Kidney glomerular epithelial cell (primary cell): Measurements from ENCODE around the gene ARL17A.
"Not testable (repeated sequence)": the region's sequence is repeated elsewhere in the genome, so short reads cannot be mapped to it uniquely, and the experiment has no call there.

Experiments used
- DNase-seq: peaks from one replicate; lab custom pipeline; 2025; lab: John Stamatoyannopoulos, UW

ARL17A gene

DNA sequence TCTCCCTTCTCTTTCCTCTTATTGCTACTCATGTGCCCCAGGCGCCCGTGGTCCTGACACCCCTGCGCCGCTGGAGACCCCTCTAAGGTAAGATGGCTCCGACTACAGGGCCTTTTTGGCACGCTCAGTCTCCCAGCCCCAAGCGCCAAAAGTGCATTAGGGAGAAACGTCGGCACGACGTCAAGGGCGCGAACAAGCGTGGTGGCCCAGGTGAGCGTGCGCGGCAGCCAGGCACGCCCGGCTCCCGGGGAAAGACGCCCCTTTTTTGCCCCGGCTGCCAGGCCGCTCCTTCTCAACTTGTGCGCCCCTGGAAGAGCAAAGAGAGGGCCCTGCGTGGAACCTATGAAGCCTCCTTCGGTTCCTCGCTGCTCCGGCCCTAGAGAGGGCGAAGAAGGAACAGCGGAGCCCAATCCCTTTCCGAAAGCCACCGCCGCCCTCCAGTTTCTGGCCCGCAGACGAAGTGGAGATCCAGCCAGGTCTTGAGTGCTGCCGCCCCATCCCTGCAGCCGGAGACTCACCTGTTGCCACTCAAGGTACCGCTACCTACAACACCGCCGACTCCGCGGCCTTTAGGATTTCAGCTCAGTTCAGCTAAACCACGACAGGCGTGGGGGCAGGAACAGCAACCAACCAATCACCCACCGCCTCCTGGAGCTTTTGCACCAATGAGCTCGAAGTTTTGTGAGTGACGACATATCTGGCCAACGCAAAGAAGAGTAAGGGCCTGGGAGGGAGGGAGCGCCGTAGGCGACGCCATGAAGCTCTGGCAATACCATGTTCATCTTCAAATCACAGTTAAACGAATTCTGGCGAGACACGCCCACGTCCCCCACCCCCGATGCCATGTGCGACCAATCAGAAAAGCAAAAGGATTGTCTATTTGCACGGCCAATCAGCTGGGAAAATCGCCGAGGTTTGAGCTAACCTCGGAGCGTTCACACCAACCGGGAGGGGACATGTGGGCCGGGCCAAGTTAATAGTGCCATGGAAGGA, at the start of gene ARL17A:
ARL17A (minus strand) TSS at position 609 of the 993 bp plus-strand sequence. CDS start 3,369 bp downstream, outside the sequence.
- DNase-seq, result not testable (repeated sequence)

DNA sequence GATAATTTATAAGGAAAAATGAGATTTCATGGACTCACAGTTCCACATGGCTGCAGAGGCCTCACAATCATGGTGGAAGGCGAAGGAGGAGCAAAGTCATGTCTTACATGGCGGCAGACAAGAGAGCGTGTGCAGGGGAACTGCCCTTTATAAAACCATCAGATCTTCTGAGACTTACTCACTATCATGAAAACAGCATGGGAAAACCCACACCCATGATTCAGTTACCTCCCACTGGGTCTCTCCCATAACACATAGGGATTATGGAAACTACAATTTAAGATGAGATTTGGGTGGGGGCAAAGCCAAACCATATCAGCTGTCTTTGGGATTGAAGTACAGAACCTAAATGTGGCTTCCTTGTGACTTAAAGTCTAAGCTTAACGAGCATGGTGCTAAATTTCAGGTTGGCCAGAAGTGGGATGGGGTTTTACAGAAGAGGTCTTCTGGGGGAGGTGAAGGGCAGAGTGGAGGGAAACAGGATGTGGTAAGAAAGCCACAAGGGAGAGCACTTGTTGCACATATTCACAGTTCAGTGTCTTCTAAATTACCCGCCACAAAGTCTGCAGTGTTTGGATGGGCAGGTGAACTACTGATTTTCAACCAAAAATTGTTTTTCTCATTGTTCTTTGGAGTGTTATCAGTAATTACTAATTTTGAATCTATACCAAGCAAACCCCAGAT, 49.4 kb upstream of the ARL17A start:
- not testable (repeated sequence) for DNase-seq

DNA sequence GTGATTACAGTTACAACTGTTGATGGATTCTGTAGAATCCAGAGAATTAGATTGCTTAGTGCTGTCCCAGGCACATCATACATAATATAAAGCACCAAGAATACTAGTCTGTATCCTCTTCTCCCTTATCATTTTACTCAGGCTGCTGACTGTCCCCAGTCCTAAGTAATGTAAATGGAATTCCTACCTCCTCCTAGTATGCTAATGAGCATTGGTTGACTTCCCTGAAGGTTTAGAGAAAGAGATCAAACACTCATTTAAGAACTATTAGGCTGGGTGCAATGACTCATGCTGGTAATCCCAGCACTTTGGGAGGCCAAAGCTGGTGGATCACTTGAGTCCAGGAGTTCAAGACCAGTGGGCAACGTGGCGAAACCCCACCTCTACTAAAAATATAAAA, 48.0 kb upstream of the ARL17A start:
- not testable (repeated sequence) for DNase-seq

DNA sequence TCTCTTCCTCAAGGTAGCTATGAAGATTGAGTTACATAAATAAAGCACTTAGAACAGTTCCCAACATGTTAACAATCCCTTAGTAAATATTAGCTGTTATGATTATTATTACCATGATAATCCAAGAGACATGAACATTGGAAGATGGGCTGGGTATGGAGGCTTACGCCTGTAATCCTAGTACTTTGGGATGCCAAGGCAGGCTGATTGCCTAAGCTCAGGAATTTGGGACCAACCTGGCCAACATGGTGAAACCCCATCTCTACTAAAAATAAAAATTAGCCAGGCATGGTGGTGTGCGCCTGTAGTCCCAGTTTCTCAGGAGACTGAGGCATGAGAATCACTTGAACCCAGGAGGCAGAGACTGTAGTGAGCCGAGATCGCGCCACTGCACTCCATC, 45.2 kb upstream of the ARL17A start:
- not testable (repeated sequence) for DNase-seq

DNA sequence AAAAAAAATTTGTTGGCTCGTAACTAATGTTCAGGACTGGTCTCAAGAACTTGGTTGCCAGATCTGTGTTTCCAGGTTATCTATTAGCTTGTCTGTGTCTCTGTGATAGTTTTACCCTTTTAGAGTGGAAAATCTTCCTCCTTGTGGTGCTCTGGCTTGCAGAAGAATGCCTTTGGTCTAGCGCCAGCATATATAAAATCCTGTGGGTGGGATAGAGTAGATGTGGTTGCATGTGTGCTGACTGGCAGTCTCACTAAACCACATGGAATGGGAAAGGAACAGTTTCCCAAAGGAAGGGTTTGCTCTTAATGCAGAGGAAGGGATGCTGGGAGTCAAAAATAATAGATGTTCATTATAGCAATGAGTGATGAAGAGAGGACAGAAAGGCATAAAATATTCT, 44.3 kb upstream of the ARL17A start:
- DNase-seq, result not testable (repeated sequence)

DNA sequence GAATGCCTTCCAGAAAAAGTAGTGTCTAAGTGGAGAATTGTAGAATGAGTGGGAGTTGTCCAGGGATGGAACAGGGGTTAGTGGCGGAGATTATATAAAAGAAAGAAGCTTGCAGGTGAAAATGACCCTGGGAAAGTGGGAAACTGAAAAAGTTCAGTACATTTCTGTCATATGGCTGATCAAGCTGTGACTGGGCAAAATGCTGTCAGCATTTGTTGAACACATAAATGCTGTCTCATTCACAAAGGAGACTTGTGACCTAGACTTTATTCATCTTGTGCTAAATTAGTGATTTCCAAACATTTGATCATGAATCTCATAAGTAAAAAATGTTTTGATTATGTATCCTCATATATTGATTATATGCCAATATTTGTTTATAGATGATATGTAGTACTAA, 39.5 kb upstream of the ARL17A start:
- DNase-seq, result not testable (repeated sequence)

DNA sequence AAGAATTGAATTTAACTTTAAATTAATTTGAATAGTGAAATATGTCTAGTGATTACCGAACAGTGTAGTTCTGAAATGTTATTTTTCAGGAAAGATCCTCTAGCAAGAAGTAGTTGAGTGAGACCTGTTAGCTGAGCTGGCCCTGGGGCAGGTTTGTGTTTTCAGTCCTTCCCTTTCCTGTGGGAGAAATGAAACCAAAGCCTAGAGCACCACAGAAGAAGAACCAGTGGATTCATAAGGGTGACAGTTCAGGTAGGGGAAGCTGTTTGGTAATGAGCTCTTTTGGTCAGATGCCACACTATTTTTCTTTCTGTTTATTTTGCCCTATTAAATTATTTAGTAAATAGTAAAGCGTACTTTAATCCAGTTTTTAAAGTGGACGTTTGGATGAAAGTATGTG, 37.6 kb upstream of the ARL17A start:
- not testable (repeated sequence) for DNase-seq

DNA sequence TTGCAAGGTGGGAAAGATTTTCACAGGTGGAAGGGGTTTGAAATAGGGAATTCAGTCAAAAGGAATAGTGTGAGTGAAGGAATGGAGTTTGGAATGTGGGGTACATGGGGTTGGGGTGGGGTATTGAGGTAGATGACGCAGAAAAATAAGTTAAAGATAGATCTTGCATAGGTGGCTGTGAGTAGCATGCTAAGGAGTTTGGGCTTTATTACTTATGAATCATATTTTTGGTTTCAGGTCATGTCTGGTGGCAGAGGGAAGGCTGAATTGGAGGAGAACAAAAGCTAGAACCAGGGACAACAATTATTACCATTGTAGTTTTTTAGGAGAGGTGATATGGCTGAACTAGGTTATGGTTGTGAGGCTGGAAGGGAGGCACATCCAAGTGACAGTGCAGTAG, 34.4 kb upstream of the ARL17A start:
- not testable (repeated sequence) for DNase-seq

DNA sequence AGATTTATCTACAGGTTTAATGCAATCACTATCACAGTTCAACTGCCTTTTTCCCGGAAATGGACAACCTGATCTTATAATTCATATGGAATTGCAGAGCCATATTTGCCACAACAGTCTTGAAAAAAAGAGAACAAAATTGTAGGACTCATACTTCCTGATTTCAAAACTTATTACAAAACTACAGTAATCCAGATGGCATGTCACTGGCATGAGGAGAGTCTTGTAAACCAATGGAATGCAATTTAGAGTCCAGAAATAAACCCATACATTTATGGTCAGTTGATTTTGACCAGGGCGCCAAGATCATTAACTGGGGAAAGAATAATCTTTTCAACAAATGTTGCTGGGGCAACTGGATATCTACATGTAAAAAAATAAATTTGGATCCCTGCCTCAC, 31.8 kb upstream of the ARL17A start:
- DNase-seq, result not testable (repeated sequence)

DNA sequence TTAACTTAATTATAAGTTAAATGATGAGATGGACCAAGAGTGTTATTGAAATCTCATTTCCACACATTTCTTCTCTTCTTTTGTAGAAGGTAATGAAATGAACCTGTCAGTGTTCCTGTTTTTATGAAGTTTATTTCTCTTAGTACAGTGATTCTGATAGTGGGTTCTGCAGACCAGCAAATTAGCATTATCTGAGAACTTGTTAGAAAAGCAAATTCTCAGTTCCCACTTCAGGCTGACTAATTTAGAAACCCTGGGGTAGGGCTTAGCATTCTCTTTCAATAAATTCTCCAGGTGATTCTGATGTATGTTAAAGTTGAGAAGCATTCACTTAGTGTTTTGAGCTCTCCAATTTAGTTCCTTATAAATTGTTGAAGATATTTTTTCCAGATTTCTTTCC, 23.6 kb upstream of the ARL17A start:
- DNase-seq, result not testable (repeated sequence)

DNA sequence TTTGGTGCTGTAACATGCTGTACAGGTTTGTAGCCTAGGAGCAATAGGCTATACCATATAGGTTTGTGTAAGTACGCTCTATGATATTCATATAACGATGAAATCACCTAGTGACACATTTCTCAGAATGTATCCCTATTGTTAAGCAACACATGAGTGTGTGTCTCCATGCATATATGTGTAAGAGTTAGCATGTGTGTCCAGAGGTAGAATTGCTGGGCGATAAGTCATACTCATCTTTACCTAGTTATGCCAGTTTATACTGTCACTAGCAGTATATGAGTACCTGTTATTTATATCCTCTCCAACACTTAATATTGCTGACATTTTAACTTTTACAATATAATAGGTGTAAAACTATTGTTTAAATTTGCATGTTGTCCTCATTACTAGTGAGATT, 21.3 kb upstream of the ARL17A start:
- DNase-seq, result not testable (repeated sequence)

DNA sequence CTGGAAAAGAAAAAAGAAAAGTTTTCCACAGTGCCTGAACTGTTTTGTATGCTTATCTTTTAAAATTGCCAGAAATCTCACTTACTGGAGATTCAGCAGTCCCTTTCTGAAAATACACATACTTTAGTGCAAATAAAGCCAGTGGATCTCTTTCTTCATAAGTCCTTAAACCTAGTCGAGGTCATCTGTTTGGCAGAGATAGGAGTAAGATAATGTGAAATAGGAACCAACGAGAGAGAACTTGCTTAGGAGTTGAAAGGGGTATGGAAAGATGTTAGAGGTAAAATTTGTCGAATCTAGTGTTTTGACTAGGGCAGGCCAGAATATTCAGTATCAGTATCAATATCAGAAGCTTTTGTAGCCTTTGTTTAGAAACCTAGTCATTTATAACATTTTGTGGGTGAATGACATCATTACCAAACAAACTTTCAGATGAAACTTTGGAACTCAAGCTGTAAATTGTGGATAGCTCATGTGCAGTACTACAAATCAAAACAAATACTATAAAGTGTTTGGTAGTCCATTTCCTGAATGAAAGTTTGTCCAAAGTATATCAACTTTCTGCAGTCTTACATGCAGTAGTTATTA, 18.9 kb upstream of the ARL17A start:
- DNase-seq, result not testable (repeated sequence)

DNA sequence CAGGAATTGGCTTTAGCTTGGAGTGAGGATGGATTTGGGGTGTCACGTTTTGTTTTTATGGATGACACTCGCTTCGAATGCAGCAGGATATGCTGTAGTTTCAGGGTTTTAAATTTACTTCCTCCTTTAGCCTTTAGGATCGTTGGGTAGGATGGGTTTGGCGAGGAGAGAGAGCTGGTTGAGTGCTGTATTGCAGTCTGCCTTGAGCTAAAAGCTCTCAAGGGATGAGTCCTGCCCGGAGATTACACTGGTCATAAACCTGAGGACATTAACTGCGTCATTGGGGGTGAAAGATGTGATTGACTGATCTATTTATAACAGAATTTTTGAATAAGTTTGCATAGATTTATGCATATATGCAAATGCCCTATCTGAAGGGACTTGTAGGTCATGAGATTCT, 11.8 kb upstream of the ARL17A start:
- not testable (repeated sequence) for DNase-seq

DNA sequence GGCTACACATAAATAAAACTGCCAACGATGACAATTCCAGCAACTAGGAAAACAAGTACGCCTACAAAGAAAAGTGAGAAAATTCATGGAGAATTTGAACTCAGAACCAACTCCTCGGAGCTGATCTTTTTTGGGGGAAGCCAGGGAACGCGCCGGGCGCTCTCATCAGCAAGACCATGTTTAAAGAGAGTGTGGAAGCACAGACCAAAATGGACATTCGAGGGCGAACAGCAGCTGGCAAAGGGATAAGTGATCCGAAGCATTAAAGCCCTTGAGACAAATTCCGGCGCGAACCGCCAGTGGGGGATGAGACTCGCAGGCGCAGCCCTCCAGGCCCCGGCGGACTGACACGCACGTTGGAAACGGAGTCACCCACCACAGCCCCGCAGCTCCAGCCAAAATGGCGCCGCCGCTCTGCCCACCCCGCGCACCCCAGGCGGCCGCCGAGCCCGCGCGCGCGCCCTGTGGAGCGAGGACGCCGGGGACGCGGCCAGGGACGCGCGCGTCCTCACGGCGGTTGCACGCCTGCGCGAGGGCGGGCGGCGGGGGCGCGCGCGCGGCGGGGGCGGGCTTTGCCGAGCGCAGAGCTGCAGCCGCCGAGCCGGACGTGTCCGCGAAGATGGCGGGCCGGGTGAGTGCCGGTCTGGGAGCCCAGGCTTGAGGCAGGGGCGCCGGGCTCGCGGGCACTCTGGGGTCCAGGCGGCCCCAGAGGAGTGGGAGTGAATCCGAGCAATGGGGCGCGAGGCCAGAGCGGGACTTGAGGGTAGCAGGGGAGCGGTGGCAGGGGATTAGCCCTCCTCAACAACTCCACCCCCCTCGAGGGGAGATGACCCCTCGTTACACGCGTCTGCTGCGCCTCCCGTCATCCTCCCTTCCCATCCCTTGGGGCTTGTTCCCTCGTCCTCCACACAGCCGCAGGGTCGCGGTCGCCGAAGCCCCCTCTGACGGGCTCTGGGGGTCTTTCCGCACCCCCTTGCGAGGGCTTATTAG, 11.0 kb upstream of the ARL17A start, which contains the start of gene NSF:
NSF (plus strand) TSS at position 513 of the 990 bp plus-strand sequence; CDS start at position 620, 107 bp downstream.
- not testable (repeated sequence) for DNase-seq

DNA sequence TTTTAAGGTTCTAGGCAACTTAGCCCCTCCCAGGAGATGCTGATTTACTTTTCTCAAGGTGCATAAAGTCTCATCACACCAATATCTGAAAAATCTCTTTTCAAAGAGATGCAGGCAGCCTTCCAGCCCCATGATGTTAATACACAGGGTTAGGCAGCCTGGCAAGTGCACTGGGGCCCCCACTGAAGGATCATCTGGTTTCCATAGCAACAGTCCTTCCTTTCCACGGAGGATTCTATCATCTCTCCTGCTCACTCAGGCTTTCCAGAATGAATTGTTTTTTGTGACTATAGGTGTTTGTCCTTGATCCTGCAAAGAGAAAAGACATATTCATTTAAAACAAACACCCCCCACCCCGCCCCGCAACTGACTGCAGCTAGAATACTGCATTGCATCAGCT, 6.0 kb upstream of the ARL17A start:
- not testable (repeated sequence) for DNase-seq

DNA sequence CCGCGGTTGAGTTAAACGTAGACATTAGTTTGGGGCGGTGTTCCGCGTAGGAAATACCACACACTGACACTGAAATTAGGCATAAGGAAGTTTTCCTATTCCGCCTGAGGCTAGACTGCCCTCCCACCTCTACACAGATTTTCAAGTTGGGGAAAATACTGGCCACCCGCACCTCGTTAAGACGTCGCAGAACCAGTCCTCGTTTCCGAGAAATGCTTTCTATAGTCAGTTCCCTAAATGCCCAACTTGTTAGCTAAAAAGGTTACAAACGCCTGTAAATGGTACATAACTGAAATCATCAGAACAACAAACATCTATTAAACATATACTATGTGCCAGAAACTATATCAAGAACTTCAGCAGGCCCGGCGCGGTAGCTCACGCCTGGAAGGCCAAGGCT, 591 bp upstream of the ARL17A start:
- not testable (repeated sequence) for DNase-seq

DNA sequence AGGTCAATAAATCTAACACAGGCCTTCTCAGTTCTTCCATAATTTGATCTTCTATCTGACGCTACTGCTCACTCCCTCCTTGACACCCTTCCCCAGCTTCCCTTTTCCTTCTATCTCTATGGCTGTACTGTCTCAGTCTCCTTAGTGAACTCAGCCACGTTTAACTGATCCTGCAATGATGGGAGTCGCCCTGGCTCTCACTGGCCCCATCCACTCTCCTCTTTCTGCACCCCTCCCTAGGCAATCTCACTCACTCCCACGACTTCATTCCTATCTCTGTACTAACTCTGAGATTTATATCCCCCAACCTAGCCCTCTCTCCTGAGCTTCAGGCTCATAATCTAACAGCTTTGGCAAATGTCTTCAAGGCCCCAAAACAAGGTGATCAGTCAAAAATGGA, 7.7 kb downstream of the ARL17A start:
- DNase-seq, result not testable (repeated sequence)

DNA sequence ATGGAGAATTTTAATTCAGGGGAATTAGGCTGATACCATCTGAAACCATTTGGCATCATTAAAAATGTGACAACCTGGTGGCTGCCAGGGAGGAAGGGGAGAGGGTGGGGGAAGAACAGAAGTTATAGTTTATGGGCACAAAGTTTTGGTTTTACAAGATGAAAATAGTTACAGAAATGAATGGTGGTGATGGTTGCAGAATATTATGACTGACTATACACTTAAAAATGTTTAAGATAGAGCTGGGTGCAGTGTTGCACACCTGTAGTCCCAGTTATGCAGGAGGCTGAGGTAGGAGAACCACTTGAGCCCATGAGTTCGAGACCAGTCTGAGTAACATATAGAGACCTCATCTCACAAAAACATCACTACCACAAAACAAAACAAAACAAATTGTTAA, 12.5 kb downstream of the ARL17A start:
- DNase-seq, result not testable (repeated sequence)

DNA sequence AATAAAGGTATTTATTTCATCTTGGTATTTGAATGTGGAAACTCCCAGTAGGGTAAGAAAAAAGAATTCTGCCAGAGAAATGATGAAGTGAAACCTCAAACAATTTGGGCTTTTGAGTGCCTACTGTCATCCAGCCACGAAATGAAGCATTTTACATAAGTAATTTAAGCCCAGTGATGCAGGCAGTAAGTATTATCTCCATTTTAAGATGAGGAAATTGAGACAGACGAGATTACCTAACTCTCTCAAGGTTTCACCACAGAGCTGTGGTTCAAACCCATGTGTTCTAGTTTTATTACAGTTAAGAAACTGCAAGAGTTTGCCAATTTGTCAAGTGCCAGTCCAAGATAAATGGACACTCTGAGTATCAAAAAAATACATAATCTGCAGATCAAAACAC, 13.2 kb downstream of the ARL17A start:
- not testable (repeated sequence) for DNase-seq

DNA sequence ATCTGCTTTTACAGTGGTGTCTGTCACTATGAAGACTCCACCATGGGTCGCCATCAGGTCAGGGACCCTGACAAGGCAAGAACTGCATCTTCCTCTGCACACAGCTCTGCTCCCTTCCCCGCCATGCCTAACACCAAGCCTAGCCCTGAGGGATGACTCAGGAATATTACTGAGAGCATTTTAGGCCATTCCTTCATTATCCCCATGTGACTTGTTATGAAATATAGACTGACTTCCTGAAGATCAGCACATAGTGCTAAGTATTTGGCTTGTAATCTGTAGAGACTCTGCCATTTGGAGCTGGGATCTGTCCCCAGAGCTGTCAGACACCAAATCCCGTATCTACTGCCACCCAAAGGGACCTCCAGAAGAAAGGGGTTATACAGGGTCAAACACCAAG, 19.4 kb downstream of the ARL17A start:
- DNase-seq, result not testable (repeated sequence)

DNA sequence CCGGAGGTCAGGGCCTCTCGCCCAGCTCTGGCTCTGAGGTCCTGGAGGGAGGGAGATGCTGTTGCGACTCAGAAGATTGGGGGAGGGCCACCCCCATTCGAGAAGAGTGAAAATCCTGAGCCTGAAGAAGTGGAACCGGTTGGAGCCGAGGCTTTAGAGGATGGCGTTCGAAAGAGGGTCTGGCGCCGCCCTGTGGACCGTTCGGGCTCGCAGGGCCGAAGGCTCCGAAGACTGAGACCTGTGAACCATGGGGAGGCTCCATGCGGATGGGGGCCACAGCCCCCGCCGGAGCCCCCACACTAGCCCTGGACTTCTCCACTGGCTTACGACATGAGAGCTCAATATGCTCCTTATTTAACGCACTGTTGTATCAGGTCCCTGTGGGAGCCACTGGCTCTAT, 20.3 kb downstream of the ARL17A start:
- not testable (repeated sequence) for DNase-seq
